SU-DHL-6 (cell line): ENCODE measurements around the gene C10orf105.

Source experiments
- H2AFZ ChIP-seq: fragments of 200-600 bp; sonication (generic); 2 replicates; pipeline ENCODE4 v1.6.1; 2014; ENCODE audit warnings: low read depth, mild to moderate bottlenecking, moderate library complexity, mixed read lengths, antibody characterized with exemption, low read length; ENCODE audit not compliant: severe bottlenecking
- H3F3A ChIP-seq: fragments of 200-600 bp; shearing (Covaris generic); 2 replicates; pipeline ENCODE4 v1.6.0; 2016; ENCODE audit warnings: antibody characterized with exemption, mild to moderate bottlenecking; ENCODE audit not compliant: insufficient read depth
- H3K27ac ChIP-seq: fragments of 200-600 bp; sonication (generic); 2 replicates; pipeline ENCODE4 v1.5.1; 2016; ENCODE audit warnings: low read depth, mild to moderate bottlenecking, low read length, moderate library complexity, mixed read lengths
- H3K27me3 ChIP-seq: fragments of 200-600 bp; sonication (generic), shearing (Covaris generic); 2 replicates; pipeline ENCODE4 v1.6.0; 2014; ENCODE audit warnings: mild to moderate bottlenecking, low read length
- H3K36me3 ChIP-seq: fragments of 200-600 bp; sonication (generic); 2 replicates; pipeline ENCODE4 v1.6.1; 2014; ENCODE audit warnings: mild to moderate bottlenecking, low read length, mixed read lengths
- H3K4me2 ChIP-seq: fragments of 300-600, 200-600 bp; shearing (Covaris generic), sonication (generic); 2 replicates; pipeline ENCODE4 v1.6.0; 2014; ENCODE audit warnings: low read length, low read depth, mild to moderate bottlenecking; ENCODE audit not compliant: poor library complexity, severe bottlenecking
- H3K4me3 ChIP-seq: fragments of 200-600 bp; sonication (generic); 2 replicates; pipeline ENCODE4 v1.5.1; 2014; ENCODE audit warnings: antibody characterized with exemption, low read length, mild to moderate bottlenecking, mixed read lengths; ENCODE audit not compliant: insufficient read depth, poor library complexity, severe bottlenecking
- H3K79me2 ChIP-seq: fragments of 200-600 bp; sonication (generic); 2 replicates; pipeline ENCODE4 v1.6.1; 2014; ENCODE audit warnings: mild to moderate bottlenecking, low read length, moderate library complexity; ENCODE audit not compliant: insufficient read depth
- H3K9ac ChIP-seq: fragments of 200-600 bp; sonication (generic); 2 replicates; pipeline ENCODE4 v1.7.0; 2014; ENCODE audit warnings: mild to moderate bottlenecking, low read length
- H3K9me2 ChIP-seq: fragments of 200-600 bp; sonication (generic); replicated peaks from 2 replicates; pipeline ENCODE4 v1.6.1; 2014; ENCODE audit warnings: low read length; ENCODE audit not compliant: insufficient read depth
- H3K9me3 ChIP-seq: fragments of 200-600 bp; sonication (generic); 2 replicates; pipeline ENCODE4 v1.6.1; 2014; ENCODE audit warnings: low read length, mixed read lengths; ENCODE audit not compliant: insufficient read depth
- H4K20me1 ChIP-seq: fragments of 200-600 bp; sonication (generic); 2 replicates; pipeline ENCODE4 v1.6.1; 2014; ENCODE audit warnings: low read depth, mild to moderate bottlenecking, antibody characterized with exemption, low read length, moderate library complexity, mixed read lengths
- EZH2phosphoT487 ChIP-seq: fragments of 200-600 bp; sonication (generic), shearing (Covaris generic); conservative IDR thresholded peaks from 2 replicates; pipeline ENCODE4 v1.6.1; 2018; ENCODE audit warnings: mild to moderate bottlenecking, antibody characterized with exemption, low read length, moderate library complexity, mixed read lengths
- TF ChIP-seq, protein P1 (sequence below): fragments of 200-600 bp; sonication (generic); IDR thresholded peaks from one replicate; pipeline ENCODE4 v1.5.1; 2017; ENCODE audit warnings: antibody characterized with exemption, mild to moderate bottlenecking, low read length, moderate library complexity; ENCODE audit not compliant: insufficient read depth, poor library complexity, severe bottlenecking

The C10orf105 gene

DNA sequence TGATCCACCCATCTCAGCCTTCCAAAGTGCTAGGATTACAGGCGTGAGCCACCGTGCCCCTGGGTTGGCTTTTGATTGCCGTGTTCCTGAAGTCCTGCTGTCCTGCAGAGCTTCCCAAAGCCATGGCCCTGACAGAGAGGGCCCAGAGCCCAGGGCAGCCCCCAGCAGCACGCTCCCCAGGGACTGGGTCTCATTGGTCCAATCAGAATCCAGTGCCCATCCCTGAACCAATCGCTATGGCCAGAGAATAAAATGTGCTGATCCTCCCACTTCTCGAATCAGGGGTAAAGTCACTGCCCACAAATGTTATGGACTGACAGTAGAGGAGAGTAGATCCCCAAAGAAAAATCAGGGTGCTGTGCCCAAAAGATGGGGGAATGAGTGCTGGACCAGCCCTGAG is 5.0 kb upstream of the C10orf105 start:
- no peaks in the 10 kb centered on the region for H3K9me3 ChIP-seq
- no peak overlapping the region for H3K4me3 ChIP-seq
- H3K79me2 ChIP-seq, result no peaks in the 10 kb centered on the region
- no peak overlapping the region for H3K4me2 ChIP-seq
- no peak overlapping the region for H3K27ac ChIP-seq
- no peaks in the 10 kb centered on the region for H3K9me2 ChIP-seq
- no peaks in the 10 kb centered on the region for H3K36me3 ChIP-seq
- H3F3A ChIP-seq, result no peaks in the 10 kb centered on the region
- TF ChIP-seq EZH2phosphoT487, result no peak
- TF ChIP-seq, protein P1, sequence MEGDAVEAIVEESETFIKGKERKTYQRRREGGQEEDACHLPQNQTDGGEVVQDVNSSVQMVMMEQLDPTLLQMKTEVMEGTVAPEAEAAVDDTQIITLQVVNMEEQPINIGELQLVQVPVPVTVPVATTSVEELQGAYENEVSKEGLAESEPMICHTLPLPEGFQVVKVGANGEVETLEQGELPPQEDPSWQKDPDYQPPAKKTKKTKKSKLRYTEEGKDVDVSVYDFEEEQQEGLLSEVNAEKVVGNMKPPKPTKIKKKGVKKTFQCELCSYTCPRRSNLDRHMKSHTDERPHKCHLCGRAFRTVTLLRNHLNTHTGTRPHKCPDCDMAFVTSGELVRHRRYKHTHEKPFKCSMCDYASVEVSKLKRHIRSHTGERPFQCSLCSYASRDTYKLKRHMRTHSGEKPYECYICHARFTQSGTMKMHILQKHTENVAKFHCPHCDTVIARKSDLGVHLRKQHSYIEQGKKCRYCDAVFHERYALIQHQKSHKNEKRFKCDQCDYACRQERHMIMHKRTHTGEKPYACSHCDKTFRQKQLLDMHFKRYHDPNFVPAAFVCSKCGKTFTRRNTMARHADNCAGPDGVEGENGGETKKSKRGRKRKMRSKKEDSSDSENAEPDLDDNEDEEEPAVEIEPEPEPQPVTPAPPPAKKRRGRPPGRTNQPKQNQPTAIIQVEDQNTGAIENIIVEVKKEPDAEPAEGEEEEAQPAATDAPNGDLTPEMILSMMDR, result no peak
- H2AFZ ChIP-seq, result no peak overlapping the region
- no peak overlapping the region for H3K9ac ChIP-seq
- H3K27me3 ChIP-seq, result no peaks in the 10 kb centered on the region
- H4K20me1 ChIP-seq, result no peaks in the 10 kb centered on the region

DNA sequence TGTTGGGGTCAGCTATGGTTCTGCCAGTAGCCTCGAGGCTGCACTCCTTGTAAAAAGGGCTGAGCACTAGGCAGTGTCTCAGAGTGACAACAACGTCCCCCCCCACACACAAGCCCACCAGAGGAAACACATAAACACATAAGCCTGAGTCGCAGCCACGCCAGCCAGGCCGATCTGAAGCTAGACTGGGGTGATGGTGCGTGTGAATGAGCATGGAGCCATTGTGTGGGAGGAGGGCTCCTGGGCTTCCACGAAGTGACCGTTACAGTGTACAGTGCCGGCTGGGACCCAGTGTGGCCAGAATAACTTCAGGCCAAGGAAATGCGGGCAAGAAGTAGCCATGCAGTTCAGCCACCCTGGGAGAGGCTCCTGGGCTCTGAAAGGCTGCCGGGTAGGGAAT is 3.7 kb upstream of the C10orf105 start:
- no peaks in the 10 kb centered on the region for H4K20me1 ChIP-seq
- no peak overlapping the region for H3K4me3 ChIP-seq
- H3K9me2 ChIP-seq, result no peaks in the 10 kb centered on the region
- no peak overlapping the region for H2AFZ ChIP-seq
- H3K27me3 ChIP-seq, result no peaks in the 10 kb centered on the region
- no peaks in the 10 kb centered on the region for H3K36me3 ChIP-seq
- TF ChIP-seq, protein P1, result no peak
- no peak for TF ChIP-seq EZH2phosphoT487
- no peak overlapping the region for H3K27ac ChIP-seq
- H3F3A ChIP-seq, result no peaks in the 10 kb centered on the region
- no peaks in the 10 kb centered on the region for H3K79me2 ChIP-seq
- H3K9me3 ChIP-seq, result no peaks in the 10 kb centered on the region
- H3K4me2 ChIP-seq, result no peak overlapping the region
- H3K9ac ChIP-seq, result no peak overlapping the region

DNA sequence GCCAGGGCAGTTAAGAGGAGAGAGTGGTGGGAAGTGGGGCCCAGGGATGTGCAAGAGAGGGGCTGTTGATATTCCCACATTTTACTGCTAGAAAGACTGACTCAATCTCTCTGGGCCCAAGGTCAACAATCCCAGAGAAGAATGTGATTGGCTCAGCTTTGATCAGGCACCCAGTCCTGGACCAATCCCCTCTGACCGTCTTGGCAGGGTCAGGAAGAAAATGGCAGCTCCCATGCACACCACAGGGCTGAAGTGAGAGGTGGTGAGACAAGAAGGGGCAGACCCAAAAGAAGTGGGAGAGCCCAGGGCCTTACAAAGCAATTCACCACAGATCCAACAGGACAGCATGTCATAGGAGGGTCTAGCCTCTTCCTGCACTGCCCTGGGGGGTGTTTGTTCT is 3.3 kb upstream of the C10orf105 start:
- no peak overlapping the region for H2AFZ ChIP-seq
- no peaks in the 10 kb centered on the region for H3K9me3 ChIP-seq
- H3K9me2 ChIP-seq, result no peaks in the 10 kb centered on the region
- no peak overlapping the region for H3K9ac ChIP-seq
- no peaks in the 10 kb centered on the region for H3K36me3 ChIP-seq
- no peaks in the 10 kb centered on the region for H3F3A ChIP-seq
- H3K27ac ChIP-seq, result no peak overlapping the region
- no peak overlapping the region for H3K4me3 ChIP-seq
- TF ChIP-seq EZH2phosphoT487, result no peak
- TF ChIP-seq, protein P1, result no peak
- H3K79me2 ChIP-seq, result no peaks in the 10 kb centered on the region
- H4K20me1 ChIP-seq, result no peaks in the 10 kb centered on the region
- H3K27me3 ChIP-seq, result no peaks in the 10 kb centered on the region
- H3K4me2 ChIP-seq, result no peak overlapping the region
